ENCODE measurements around the gene POLE4.
A peak's percentile ranks its signal among the peaks of the same experiment; 100 is the strongest.

POLE4 gene

GRCh38 chr2:74941284-74941683, 17.2 kb upstream of the POLE4 start:
- DNase-seq (ENCODE audit: low spot score): no peak

GRCh38 chr2:74942263-74942662, 16.2 kb upstream of the POLE4 start:
- no peak for DNase-seq (ENCODE audit: low spot score)

GRCh38 chr2:74944987-74945787, 13.3 kb upstream of the POLE4 start:
- DNase-seq (ENCODE audit: low spot score): no peak

- DNase-seq (ENCODE audit: low spot score): no peak
Observed at GRCh38 chr2:74945788-74946331, 12.6 kb upstream of the POLE4 start.

- DNase-seq (ENCODE audit: low spot score): no peak
Observed at GRCh38 chr2:74947703-74948102, 10.7 kb upstream of the POLE4 start.

GRCh38 chr2:74948779-74949178, 9.7 kb upstream of the POLE4 start:
- DNase-seq (ENCODE audit: low spot score): no peak

- DNase-seq (ENCODE audit: low spot score): no peak
Observed at GRCh38 chr2:74951211-74951754, 7.2 kb upstream of the POLE4 start.

- no peak for DNase-seq (ENCODE audit: low spot score)
Observed at GRCh38 chr2:74952575-74952974, 5.9 kb upstream of the POLE4 start.

GRCh38 chr2:74953796-74954499, 4.5 kb upstream of the POLE4 start:
- DNase-seq (ENCODE audit: low spot score): no peak

- DNase-seq (ENCODE audit: low spot score): no peak
Observed at GRCh38 chr2:74954500-74954874, 4.0 kb upstream of the POLE4 start.

- DNase-seq (ENCODE audit: low spot score): no peak
Observed at GRCh38 chr2:74957886-74958273, 563 bp upstream of the POLE4 start.

- DNase-seq (ENCODE audit: low spot score): no peak
Observed at GRCh38 chr2:74959106-74959751, 786 bp downstream of the POLE4 start.

- no peak for DNase-seq (ENCODE audit: low spot score)
Observed at GRCh38 chr2:74966887-74967286, 8.4 kb downstream of the POLE4 start.

- DNase-seq (ENCODE audit: low spot score): no peak
Observed at GRCh38 chr2:74975016-74975415, 16.6 kb downstream of the POLE4 start.

GRCh38 chr2:74979844-74980243, 21.4 kb downstream of the POLE4 start:
- no peak for DNase-seq (ENCODE audit: low spot score)

GRCh38 chr2:74982577-74982976, 24.1 kb downstream of the POLE4 start:
- DNase-seq (ENCODE audit: low spot score): peak; percentile 30

- no peak for DNase-seq (ENCODE audit: low spot score)
Observed at GRCh38 chr2:74983631-74984392, 25.4 kb downstream of the POLE4 start.

GRCh38 chr2:74984947-74985637, 26.6 kb downstream of the POLE4 start:
- no peak for DNase-seq (ENCODE audit: low spot score)

- no peak for DNase-seq (ENCODE audit: low spot score)
Observed at GRCh38 chr2:74985978-74986609, 27.7 kb downstream of the POLE4 start.

GRCh38 chr2:74991977-74992376, 33.5 kb downstream of the POLE4 start:
- no peak for DNase-seq (ENCODE audit: low spot score)

- DNase-seq (ENCODE audit: low spot score): no peak
Observed at GRCh38 chr2:74999468-74999867, 41.0 kb downstream of the POLE4 start.
